Esophagus muscularis mucosa (tissue), 4 donors: ENCODE measurements around the gene TMEM131. TPM values are rescaled to one million over a fixed set of nuclear protein-coding genes. Genes with fewer than 3 reads are reported as not detected.

Experiments
- DNase-seq: peaks from one replicate; pipeline ENCODE4 v3.0.0-alpha.2; 2017; ENCODE audit errors: extremely low spot score
- H3K27ac ChIP-seq, 4 donors: fragments of 200-600 bp; sonication (generic); replicated peaks in 1 of 4; 1 replicate in 3 of 4; 2 replicates in 1 of 4; pipeline ENCODE4 v1.5.1; 2016 to 2019; ENCODE audit warnings: mild to moderate bottlenecking in 1 of 4
- H3K27me3 ChIP-seq, 4 donors: fragments of 200-600 bp; sonication (generic); one replicate each; pipeline versions ENCODE4 v1.5.1 to v1.6.0; 2016 to 2019
- H3K36me3 ChIP-seq, 4 donors: fragments of 200-600 bp; sonication (generic); one replicate each; pipeline ENCODE4 v1.5.1; 2016 to 2019
- H3K4me1 ChIP-seq, 4 donors: fragments of 200-600 bp; sonication (generic); one replicate each; pipeline ENCODE4 v1.5.1; 2016 to 2019
- H3K4me3 ChIP-seq, 4 donors: fragments of 200-600 bp; sonication (generic); 1 replicate in 2 of 4; 2 replicates in 2 of 4; pipeline ENCODE4 v1.5.1; 2016 to 2019; ENCODE audit warnings: mild to moderate bottlenecking in 4 of 4, moderate library complexity in 1 of 4
- H3K9me3 ChIP-seq, 4 donors: fragments of 200-600 bp; sonication (generic); 1 replicate in 3 of 4; 2 replicates in 1 of 4; pipeline ENCODE4 v1.5.1; 2016 to 2019
- EP300 ChIP-seq: sonication (generic); formaldehyde crosslinking; IDR thresholded peaks from one replicate; pipeline ENCODE4 v1.6.1; 2017; ENCODE audit warnings: antibody characterized with exemption
- POLR2A ChIP-seq: fragments of 450-650 bp; IDR thresholded peaks from one replicate; pipeline ENCODE4 v1.6.1; 2017; ENCODE audit warnings: antibody characterized with exemption, moderate library complexity, mild to moderate bottlenecking, low read depth
- POLR2AphosphoS5 ChIP-seq, 2 donors: sonication (generic); formaldehyde crosslinking; IDR thresholded peaks; one replicate each; pipeline ENCODE4 v1.6.1; 2017; ENCODE audit warnings: antibody characterized with exemption in 2 of 2
- WGBS: methylation state at CpG from one replicate; pipeline ENCODE4 v1.1.5; 2018; 5-methylcytosine and 5-hydroxymethylcytosine counted together
- intact Hi-C: fragments of 100-400 bp; cut with DNase I; formaldehyde crosslinking; loops from one replicate; pipeline ENCODE4 v1.15.1; 2023
- total RNA-seq, 4 donors: library from RNA; depleted of rRNA; stranded (reverse); fragments of >200 nt; gene quantifications; one replicate each; pipeline versions ENCODE4 v1.1.0 to v1.2.1, GENCODE V29; 2016
- TF ChIP-seq, protein P1 (sequence below), 3 experiments: fragments of 200-600 bp in 2 of 3; fragments of 450-650 bp in 1 of 3; sonication (generic) in 2 of 3; IDR thresholded peaks; one replicate each; pipeline ENCODE4 v1.5.1; 2017 to 2019; ENCODE audit warnings: antibody characterized with exemption in 3 of 3, mild to moderate bottlenecking in 2 of 3, moderate library complexity in 1 of 3

TMEM131 gene
- total RNA-seq, 4 donors from 2014 or later: 23.9 to 34.1 (median 26.5) TPM

DNA sequence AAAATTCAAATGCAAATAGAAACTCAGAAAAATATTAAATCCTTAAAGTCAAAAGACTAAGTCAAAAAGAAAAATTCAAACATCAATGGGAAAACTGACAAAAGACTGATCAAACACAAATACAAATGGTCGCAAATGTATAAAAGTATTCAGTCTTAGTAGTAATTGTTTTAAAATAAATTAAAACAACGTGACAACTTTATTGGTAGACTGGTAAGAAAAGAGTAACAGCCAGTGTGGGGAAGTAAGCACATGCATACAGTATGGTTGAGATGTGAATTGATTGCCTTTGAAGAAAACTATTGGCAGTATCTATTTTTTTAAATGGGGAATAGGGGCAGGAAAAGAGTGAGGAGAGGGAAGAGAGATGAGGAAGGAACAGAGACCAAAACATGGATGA, 9.8 kb downstream of the TMEM131 start:
- intact Hi-C loops: no loop called here
- Histone ChIP-seq H3K9me3 (peaks cover 0 to 7% (median 0%) of the 10 kb centered on the region in 4 donors), H3K36me3 (no peaks in the 10 kb centered on the region), H3K27ac (no peak overlapping the region), H3K4me3 (no peak overlapping the region), H3K27me3 (no peaks in the 10 kb centered on the region), H3K4me1 (peaks cover 5 to 20% (median 12%) of the 10 kb centered on the region in 4 donors)
- no peak for DNase-seq
- TF ChIP-seq POLR2A (no peak), POLR2AphosphoS5 (IDR thresholded peaks at IDR 0.05) (no peak), EP300 (no peak)
- TF ChIP-seq, protein P1, sequence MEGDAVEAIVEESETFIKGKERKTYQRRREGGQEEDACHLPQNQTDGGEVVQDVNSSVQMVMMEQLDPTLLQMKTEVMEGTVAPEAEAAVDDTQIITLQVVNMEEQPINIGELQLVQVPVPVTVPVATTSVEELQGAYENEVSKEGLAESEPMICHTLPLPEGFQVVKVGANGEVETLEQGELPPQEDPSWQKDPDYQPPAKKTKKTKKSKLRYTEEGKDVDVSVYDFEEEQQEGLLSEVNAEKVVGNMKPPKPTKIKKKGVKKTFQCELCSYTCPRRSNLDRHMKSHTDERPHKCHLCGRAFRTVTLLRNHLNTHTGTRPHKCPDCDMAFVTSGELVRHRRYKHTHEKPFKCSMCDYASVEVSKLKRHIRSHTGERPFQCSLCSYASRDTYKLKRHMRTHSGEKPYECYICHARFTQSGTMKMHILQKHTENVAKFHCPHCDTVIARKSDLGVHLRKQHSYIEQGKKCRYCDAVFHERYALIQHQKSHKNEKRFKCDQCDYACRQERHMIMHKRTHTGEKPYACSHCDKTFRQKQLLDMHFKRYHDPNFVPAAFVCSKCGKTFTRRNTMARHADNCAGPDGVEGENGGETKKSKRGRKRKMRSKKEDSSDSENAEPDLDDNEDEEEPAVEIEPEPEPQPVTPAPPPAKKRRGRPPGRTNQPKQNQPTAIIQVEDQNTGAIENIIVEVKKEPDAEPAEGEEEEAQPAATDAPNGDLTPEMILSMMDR (IDR thresholded peaks at IDR 0.05): no peak
- 92% methylated on average over 2 of the region's 2 CpGs for WGBS

- TF ChIP-seq POLR2AphosphoS5 (IDR thresholded peaks at IDR 0.05) (no peak), POLR2A (no peak), EP300 (no peak)
- TF ChIP-seq, protein P1 (IDR thresholded peaks at IDR 0.05): no peak
- 79% methylated on average over 3 of the region's 3 CpGs for WGBS
Measured at GRCh38 chr2:97983698-97984097, 12.1 kb downstream of the TMEM131 start.

GRCh38 chr2:97983134-97983533, 12.6 kb downstream of the TMEM131 start:
- H3K9me3 ChIP-seq: peaks cover 0 to 11% (median 5%) of the 10 kb centered on the region in 4 donors
- no peak for DNase-seq
- TF ChIP-seq POLR2A: no peak
- TF ChIP-seq POLR2AphosphoS5 (IDR thresholded peaks at IDR 0.05): no peak
- TF ChIP-seq, protein P1 (IDR thresholded peaks at IDR 0.05): no peak
- no peak for TF ChIP-seq EP300
- H3K27me3 ChIP-seq: no peaks in the 10 kb centered on the region
- peaks cover 0 to 14% (median 8%) of the 10 kb centered on the region in 4 donors for H3K4me1 ChIP-seq
- H3K4me3 ChIP-seq: no peak overlapping the region
- WGBS: 88% methylated on average over 6 of the region's 6 CpGs
- no peak overlapping the region for H3K27ac ChIP-seq
- intact Hi-C loops: no loop called here
- no peaks in the 10 kb centered on the region for H3K36me3 ChIP-seq

More at GRCh38 chr2:97983698-97984097, 12.1 kb downstream of the TMEM131 start:
- no peak overlapping the region for H3K4me3 ChIP-seq
- H3K9me3 ChIP-seq: peaks cover 0 to 13% (median 5%) of the 10 kb centered on the region in 4 donors
- H3K27ac ChIP-seq: no peak overlapping the region
- intact Hi-C loops: no loop called here
- no peak for DNase-seq
- H3K36me3 ChIP-seq: no peaks in the 10 kb centered on the region
- peaks cover 0 to 14% (median 8%) of the 10 kb centered on the region in 4 donors for H3K4me1 ChIP-seq
- no peaks in the 10 kb centered on the region for H3K27me3 ChIP-seq

- Histone ChIP-seq H3K4me1 (peaks cover 0 to 14% (median 8%) of the 10 kb centered on the region in 4 donors), H3K9me3 (peaks cover 0 to 11% (median 4%) of the 10 kb centered on the region in 4 donors), H3K27ac (no peak overlapping the region), H3K4me3 (no peak overlapping the region), H3K36me3 (no peaks in the 10 kb centered on the region), H3K27me3 (no peaks in the 10 kb centered on the region)
- no peak for TF ChIP-seq POLR2A
- no peak for TF ChIP-seq POLR2AphosphoS5 (IDR thresholded peaks at IDR 0.05)
- TF ChIP-seq EP300: no peak
- TF ChIP-seq, protein P1 (IDR thresholded peaks at IDR 0.05): no peak
- intact Hi-C loops: no loop called here
- no peak for DNase-seq
Measured at GRCh38 chr2:97982621-97983020, 13.1 kb downstream of the TMEM131 start.

DNA sequence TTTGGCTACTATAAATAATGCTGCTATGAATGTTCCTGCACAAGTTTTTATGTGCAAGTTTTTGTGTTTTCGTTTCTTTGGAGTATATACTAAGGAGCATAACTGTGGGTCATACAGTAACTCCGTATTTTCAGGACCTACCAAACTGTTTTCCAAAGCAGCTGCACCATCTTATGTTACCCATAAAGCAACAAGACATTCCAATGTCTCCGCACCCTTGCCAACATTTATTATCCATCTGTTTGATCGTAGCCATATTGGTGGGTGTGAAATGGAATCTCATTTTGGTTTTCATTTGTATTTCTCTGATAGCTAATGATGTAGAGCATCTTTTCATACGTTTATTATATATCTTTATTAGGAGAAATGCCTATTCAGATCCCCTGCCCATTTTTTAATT, 13.8 kb downstream of the TMEM131 start:
- Histone ChIP-seq H3K9me3 (peaks cover 0 to 11% (median 4%) of the 10 kb centered on the region in 4 donors), H3K27ac (no peak overlapping the region), H3K27me3 (no peaks in the 10 kb centered on the region), H3K36me3 (no peaks in the 10 kb centered on the region), H3K4me3 (no peak overlapping the region), H3K4me1 (peaks cover 0 to 12% (median 8%) of the 10 kb centered on the region in 4 donors)
- WGBS: 86% methylated on average over 5 of the region's 5 CpGs
- no peak for DNase-seq
- intact Hi-C loops: no loop called here
- no peak for TF ChIP-seq POLR2A
- TF ChIP-seq, protein P1 (IDR thresholded peaks at IDR 0.05): no peak
- no peak for TF ChIP-seq EP300
- TF ChIP-seq POLR2AphosphoS5 (IDR thresholded peaks at IDR 0.05): no peak
